Ectodermal cell (in vitro differentiated cells): ENCODE measurements around the gene TMEM213. TPM values are rescaled to one million over a fixed set of nuclear protein-coding genes. Genes with fewer than 3 reads are reported as not detected.

ENCODE experiments used
- H3K27ac ChIP-seq: 2 replicates; pipeline ENCODE4 v1.7.0; 2013; ENCODE audit warnings: mild to moderate bottlenecking, low read depth, low read length; ENCODE audit not compliant: insufficient read depth, poor library complexity, severe bottlenecking
- H3K27me3 ChIP-seq: 2 replicates; pipeline ENCODE4 v1.7.0; 2013; ENCODE audit warnings: mild to moderate bottlenecking, low read length; ENCODE audit not compliant: insufficient read depth, control insufficient read depth, poor library complexity, severe bottlenecking
- H3K36me3 ChIP-seq: one replicate; pipeline ENCODE4 v1.7.0; 2013; ENCODE audit warnings: low read length; ENCODE audit not compliant: control insufficient read depth, insufficient read depth
- H3K4me1 ChIP-seq: one replicate; pipeline ENCODE4 v1.7.0; 2013; ENCODE audit warnings: low read length; ENCODE audit not compliant: control insufficient read depth, insufficient read depth
- H3K4me3 ChIP-seq: 2 replicates; pipeline ENCODE4 v1.7.0; 2013; ENCODE audit warnings: low read depth, low read length, control low read depth; ENCODE audit not compliant: insufficient read depth
- H3K9me3 ChIP-seq: 2 replicates; pipeline ENCODE4 v1.7.0; 2013; ENCODE audit warnings: mild to moderate bottlenecking, low read length, moderate library complexity; ENCODE audit not compliant: control insufficient read depth
- WGBS, 2 experiments: methylation state at CpG; one replicate each; pipeline ENCODE4 v1.1.7; 2013; ENCODE audit warnings: missing lambda C conversion rate in 2 of 2; 5-methylcytosine and 5-hydroxymethylcytosine counted together
- polyA plus RNA-seq, 4 experiments: library from polyadenylated mRNA; stranded (reverse); fragments of 50-300 nt; gene quantifications; one replicate each; pipeline ENCODE4 v1.2.3, GENCODE V29; 2013

The TMEM213 gene
- polyA plus RNA-seq (2013, experiment 1 of 4), result not detected
- not detected for polyA plus RNA-seq (2013, experiment 2 of 4)
- polyA plus RNA-seq (2013, experiment 3 of 4), result not detected
- not detected for polyA plus RNA-seq (2013, experiment 4 of 4)

- WGBS, 2 experiments, result 17% methylated on average over 14 of the region's 14 CpGs
- Histone ChIP-seq H3K36me3 (no peaks in the 10 kb centered on the region), H3K27ac (no peak within 1 kb of the TSS), H3K9me3 (no peaks in the 10 kb centered on the region), H3K27me3 (peaks cover 3% of the 10 kb centered on the region), H3K4me1 (no peaks in the 10 kb centered on the region), H3K4me3 (no peak within 1 kb of the TSS)
These were observed at the start of gene TMEM213, which contains the start of gene ATP6V0A4 for GRCh38 chr7:138797715-138798320. Gene TMEM213 (plus strand): TSS chr7:138797994. CDS start chr7:138798105, 111 bp downstream. Gene ATP6V0A4 (minus strand): TSS chr7:138798196. CDS start chr7:138771247, 26,949 bp downstream.

DNA sequence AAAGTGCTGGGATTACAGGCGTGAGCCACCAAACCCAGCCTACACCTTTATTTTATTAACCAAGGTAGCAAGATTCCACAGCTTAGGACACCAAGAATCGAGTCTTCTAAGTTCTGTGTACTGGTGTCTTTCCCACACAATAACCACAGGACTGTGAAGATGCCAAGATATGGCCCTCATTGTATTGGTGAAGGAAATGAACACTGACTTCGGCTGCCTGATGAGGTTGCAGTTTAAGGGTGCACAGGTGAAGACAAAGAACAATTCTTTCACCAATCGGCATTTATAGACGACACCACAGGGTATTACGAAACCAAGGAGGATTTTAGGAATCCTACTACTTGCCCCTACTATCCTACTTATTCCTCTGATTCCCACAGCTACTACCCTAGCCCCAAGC lies 49.1 kb upstream of the TMEM213 start:
- Histone ChIP-seq H3K36me3 (no peaks in the 10 kb centered on the region), H3K27ac (no peak overlapping the region), H3K4me3 (no peak overlapping the region), H3K9me3 (no peaks in the 10 kb centered on the region), H3K4me1 (peaks cover 8% of the 10 kb centered on the region), H3K27me3 (no peaks in the 10 kb centered on the region)
- 92 to 95% methylated on average over 6 of the region's 6 CpGs for WGBS, 2 experiments

DNA sequence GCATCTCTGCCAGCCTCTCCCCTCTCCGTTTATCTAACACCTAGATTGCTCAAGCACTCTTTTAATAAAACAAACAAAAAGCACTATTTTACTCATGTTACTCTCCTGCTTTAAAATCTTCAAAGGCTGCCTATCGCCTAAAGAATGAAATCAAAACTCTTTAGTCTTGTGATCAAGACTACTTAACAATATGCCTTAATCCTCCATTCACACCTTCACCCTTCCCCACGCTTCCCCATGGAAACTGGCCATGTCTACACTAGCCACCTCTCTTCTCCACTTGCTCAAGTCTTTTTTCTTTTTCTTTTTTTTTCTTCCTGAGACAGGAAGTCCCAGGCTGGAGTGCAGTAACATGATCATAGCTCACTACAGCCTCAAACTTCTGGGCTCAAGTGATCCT lies 47.8 kb upstream of the TMEM213 start:
- no peak overlapping the region for H3K27ac ChIP-seq
- H3K27me3 ChIP-seq, result no peaks in the 10 kb centered on the region
- H3K4me1 ChIP-seq, result peaks cover 8% of the 10 kb centered on the region
- WGBS, 2 experiments, result 92 to 93% methylated on average over 3 of the region's 3 CpGs
- no peak overlapping the region for H3K4me3 ChIP-seq
- no peaks in the 10 kb centered on the region for H3K36me3 ChIP-seq
- H3K9me3 ChIP-seq, result no peaks in the 10 kb centered on the region

GRCh38 chr7:138750473-138750872 lies 47.3 kb upstream of the TMEM213 start:
- 96% methylated on average over 15 of the region's 15 CpGs for whole genome bisulfite sequencing, 2 experiments
- Histone ChIP-seq H3K36me3 (no peaks in the 10 kb centered on the region), H3K27ac (no peak overlapping the region), H3K27me3 (no peaks in the 10 kb centered on the region), H3K4me3 (no peak overlapping the region), H3K4me1 (peaks cover 8% of the 10 kb centered on the region), H3K9me3 (no peaks in the 10 kb centered on the region)

DNA sequence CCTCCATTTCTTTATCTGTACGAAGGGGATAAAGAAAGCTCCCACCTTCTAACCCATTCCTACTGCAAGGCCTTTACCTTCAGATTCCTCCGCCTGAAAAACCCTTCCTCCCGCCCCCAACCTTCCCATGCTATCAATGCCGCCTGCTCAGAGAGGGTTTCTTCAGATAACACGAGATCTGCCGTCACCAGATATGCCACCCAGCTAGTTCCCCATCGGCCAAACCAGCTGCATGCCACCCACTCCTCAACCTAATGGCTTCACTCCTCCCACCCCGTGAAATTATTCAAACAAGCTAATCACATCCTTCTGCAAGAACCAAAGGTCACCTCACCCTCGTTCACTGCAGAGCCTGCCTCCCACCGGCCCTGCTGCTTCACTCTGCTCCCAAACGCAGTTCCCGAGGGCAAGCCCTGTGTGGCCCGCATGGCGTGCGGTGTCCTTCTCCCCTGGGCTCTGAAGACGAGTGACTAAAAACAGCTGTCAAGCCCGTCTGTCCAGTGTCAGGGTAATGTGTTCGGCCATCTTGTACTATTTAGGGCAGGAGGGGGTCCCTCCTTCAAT lies 46.8 kb upstream of the TMEM213 start:
- Histone ChIP-seq H3K9me3 (no peaks in the 10 kb centered on the region), H3K4me1 (peaks cover 8% of the 10 kb centered on the region), H3K36me3 (no peaks in the 10 kb centered on the region), H3K27ac (peak overlapping the region; percentile 68), H3K27me3 (no peaks in the 10 kb centered on the region), H3K4me3 (no peak overlapping the region)
- WGBS, 2 experiments, result 83 to 87% methylated on average over 18 of the region's 18 CpGs

DNA sequence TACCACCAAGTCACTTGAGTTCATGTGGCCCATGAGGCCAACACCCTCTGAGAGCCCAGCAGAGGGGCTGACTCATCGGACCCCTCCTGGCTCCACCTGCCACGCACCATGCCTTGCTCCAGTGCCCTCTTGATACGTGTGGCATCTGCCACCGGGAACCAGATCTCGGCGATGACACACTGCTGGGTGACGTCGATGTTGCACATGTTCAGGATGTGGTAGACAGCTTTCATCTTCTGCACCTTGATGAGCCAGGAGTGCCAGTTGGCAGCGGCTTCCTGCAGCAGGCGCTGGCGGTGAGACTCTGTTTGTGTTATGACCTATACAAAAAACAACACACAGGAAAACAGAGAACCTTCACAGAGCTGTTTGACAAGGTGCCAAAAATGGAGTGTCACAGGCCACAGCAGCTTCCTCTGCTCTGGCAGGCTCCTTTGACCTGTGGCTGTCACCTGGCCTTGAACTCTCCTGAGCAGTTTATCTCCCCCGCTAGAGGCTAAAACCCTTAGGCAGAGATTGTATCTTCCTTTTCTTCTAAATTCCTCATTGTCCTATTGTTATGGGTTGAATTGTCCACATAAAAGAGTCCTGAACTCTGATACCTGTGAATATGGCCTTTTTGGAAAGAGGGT lies 45.2 kb upstream of the TMEM213 start:
- Histone ChIP-seq H3K36me3 (no peaks in the 10 kb centered on the region), H3K9me3 (no peaks in the 10 kb centered on the region), H3K27ac (no peak overlapping the region), H3K27me3 (no peaks in the 10 kb centered on the region), H3K4me1 (peaks cover 8% of the 10 kb centered on the region), H3K4me3 (no peak overlapping the region)
- WGBS, 2 experiments, result 93 to 95% methylated on average over 12 of the region's 12 CpGs

DNA sequence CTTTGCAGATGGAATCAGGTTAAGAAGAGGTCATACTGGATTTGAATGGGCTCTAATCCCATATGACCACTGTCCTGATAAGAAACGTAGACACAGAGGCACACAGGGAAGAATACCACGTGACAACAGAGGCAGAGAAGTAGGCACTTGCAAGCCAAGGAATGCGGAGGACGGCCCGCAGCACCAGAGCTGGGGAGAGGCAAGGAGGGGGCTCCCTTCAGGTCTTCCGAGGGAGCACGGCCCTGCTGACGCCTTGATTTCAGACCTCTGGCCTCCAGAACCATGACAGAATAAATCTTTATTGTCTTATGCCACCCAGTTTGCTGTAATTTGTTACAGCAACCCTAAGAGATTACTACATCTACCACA lies 44.7 kb upstream of the TMEM213 start:
- Histone ChIP-seq H3K9me3 (no peaks in the 10 kb centered on the region), H3K27ac (no peak overlapping the region), H3K4me3 (no peak overlapping the region), H3K36me3 (no peaks in the 10 kb centered on the region), H3K4me1 (peaks cover 8% of the 10 kb centered on the region), H3K27me3 (no peaks in the 10 kb centered on the region)
- WGBS, 2 experiments, result 55 to 62% methylated on average over 8 of the region's 8 CpGs

- H3K27ac ChIP-seq, result no peak overlapping the region
- no peaks in the 10 kb centered on the region for H3K36me3 ChIP-seq
- H3K4me1 ChIP-seq, result peaks cover 8% of the 10 kb centered on the region
- 88 to 94% methylated on average over 5 of the region's 5 CpGs for WGBS, 2 experiments
- H3K4me3 ChIP-seq, result no peak overlapping the region
- H3K9me3 ChIP-seq, result no peaks in the 10 kb centered on the region
- no peaks in the 10 kb centered on the region for H3K27me3 ChIP-seq
These were observed 44.2 kb upstream of the TMEM213 start for GRCh38 chr7:138753610-138754009.

DNA sequence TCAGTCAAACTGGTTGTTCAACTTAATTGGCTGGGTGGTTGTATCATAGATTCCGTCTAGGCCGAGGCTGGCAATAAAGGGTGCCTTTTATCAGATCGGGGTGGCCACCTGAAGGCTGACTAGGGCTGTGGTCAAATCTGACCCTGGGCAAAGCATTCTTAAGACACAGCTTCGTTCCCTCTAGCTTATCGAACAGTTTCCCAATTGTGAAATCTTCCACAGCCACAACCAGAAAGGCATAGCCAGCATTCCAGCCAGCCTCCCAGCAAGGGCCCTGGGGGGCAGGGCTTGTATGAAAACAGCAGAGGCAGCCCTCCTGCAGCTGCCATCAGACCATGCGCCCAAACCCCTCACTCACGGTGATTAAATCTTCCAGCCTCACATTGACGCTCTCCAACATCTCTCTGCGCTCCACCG lies 42.5 kb upstream of the TMEM213 start:
- H3K4me1 ChIP-seq, result peaks cover 8% of the 10 kb centered on the region
- H3K36me3 ChIP-seq, result no peaks in the 10 kb centered on the region
- H3K9me3 ChIP-seq, result no peaks in the 10 kb centered on the region
- no peak overlapping the region for H3K4me3 ChIP-seq
- no peaks in the 10 kb centered on the region for H3K27me3 ChIP-seq
- no peak overlapping the region for H3K27ac ChIP-seq
- 64 to 65% methylated on average over 10 of the region's 10 CpGs for WGBS, 2 experiments

DNA sequence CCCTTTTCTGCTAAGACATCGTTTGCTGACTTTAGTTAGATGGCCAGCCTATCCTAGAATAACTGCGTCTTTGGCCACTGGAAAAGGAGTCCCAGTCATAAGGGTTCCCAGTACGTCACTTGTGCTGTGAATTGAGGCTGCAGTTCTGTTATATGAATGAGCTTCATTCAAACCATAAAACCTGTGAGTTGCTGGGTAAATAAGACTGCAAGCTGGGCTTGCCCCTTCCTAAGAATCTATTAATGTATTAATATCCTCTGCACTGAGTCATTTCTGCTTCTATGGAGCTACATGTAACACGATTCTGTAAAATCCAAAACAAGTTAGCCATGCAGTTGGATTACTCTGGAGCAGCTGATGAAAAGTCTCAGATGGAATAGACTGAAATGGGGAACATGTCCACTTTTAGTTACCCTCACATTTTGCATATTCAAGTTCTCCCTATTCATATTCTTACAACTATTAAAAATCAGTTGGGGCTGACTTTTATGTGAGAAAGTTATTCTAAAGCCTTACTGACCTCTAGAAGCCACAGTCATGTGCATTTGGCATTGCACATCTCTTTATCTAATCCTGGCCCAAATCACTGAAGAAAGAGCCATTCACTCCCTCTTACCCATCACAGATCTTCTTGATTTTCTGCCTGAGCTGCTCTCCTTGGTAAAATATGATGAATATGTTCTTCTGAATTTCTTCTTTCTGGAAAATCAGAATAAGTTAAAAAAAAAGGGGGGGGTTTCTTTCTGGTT lies 41.8 kb upstream of the TMEM213 start:
- Histone ChIP-seq H3K9me3 (no peaks in the 10 kb centered on the region), H3K27me3 (no peaks in the 10 kb centered on the region), H3K27ac (no peak overlapping the region), H3K36me3 (no peaks in the 10 kb centered on the region), H3K4me1 (peaks cover 3% of the 10 kb centered on the region), H3K4me3 (no peak overlapping the region)
- WGBS, 2 experiments, result 66 to 67% methylated on average over 4 of the region's 4 CpGs
